H9 (cell line): ENCODE results near the gene RTTN. TPM values are rescaled to one million over a fixed set of nuclear protein-coding genes. Genes with fewer than 3 reads are reported as not detected.

Source experiments
- DNase-seq: peaks from one replicate; pipeline ENCODE4 v3.0.0-alpha.2; 2017
- H2AFZ ChIP-seq: one replicate; pipeline ENCODE4 v1.6.1; 2013; ENCODE audit warnings: mild to moderate bottlenecking, low read length, control low read depth, moderate library complexity
- H2AK5ac ChIP-seq: 2 replicates; pipeline ENCODE4 v1.6.1; 2013; ENCODE audit warnings: low read length, control low read depth, mixed read lengths; ENCODE audit not compliant: insufficient read length
- H2BK120ac ChIP-seq: one replicate; pipeline ENCODE4 v1.6.1; 2013; ENCODE audit warnings: low read depth, mild to moderate bottlenecking, low read length, control low read depth, inconsistent platforms; ENCODE audit not compliant: poor library complexity, severe bottlenecking
- H2BK12ac ChIP-seq: 2 replicates; pipeline ENCODE4 v1.6.1; 2013; ENCODE audit warnings: low read length, control low read depth, mixed read lengths, low read depth; ENCODE audit not compliant: insufficient read length
- H2BK15ac ChIP-seq: 2 replicates; pipeline ENCODE4 v1.6.1; 2013; ENCODE audit warnings: low read depth, low read length, control low read depth
- H2BK20ac ChIP-seq: one replicate; pipeline ENCODE4 v1.6.1; 2013; ENCODE audit warnings: low read depth, mild to moderate bottlenecking, low read length, control low read depth, inconsistent platforms; ENCODE audit not compliant: poor library complexity, severe bottlenecking
- H2BK5ac ChIP-seq: 2 replicates; pipeline ENCODE4 v1.6.1; 2013; ENCODE audit warnings: low read length, control low read depth, mixed read lengths; ENCODE audit not compliant: insufficient read length
- H3K14ac ChIP-seq: 2 replicates; pipeline ENCODE4 v1.6.1; 2013; ENCODE audit warnings: low read length, control low read depth; ENCODE audit not compliant: insufficient read depth
- H3K18ac ChIP-seq: 2 replicates; pipeline ENCODE4 v1.6.1; 2013; ENCODE audit warnings: low read depth, mild to moderate bottlenecking, mixed read lengths, low read length, control low read depth; ENCODE audit not compliant: insufficient read length
- H3K23ac ChIP-seq: 2 replicates; pipeline ENCODE4 v1.6.1; 2013; ENCODE audit warnings: low read length, control low read depth, mixed read lengths, low read depth; ENCODE audit not compliant: insufficient read length
- H3K23me2 ChIP-seq: 2 replicates; pipeline ENCODE4 v1.6.1; 2013; ENCODE audit warnings: low read depth, mild to moderate bottlenecking, mixed read lengths, low read length, control low read depth; ENCODE audit not compliant: insufficient read length, poor library complexity, severe bottlenecking
- H3K27ac ChIP-seq: 2 replicates; pipeline ENCODE4 v1.5.1; 2013; ENCODE audit warnings: low read length, control low read depth, mixed read lengths, low read depth; ENCODE audit not compliant: insufficient read length
- H3K27me3 ChIP-seq: 2 replicates; pipeline ENCODE4 v1.6.1; 2013; ENCODE audit warnings: low read length, control low read depth, inconsistent platforms; ENCODE audit not compliant: insufficient read depth
- H3K4ac ChIP-seq: 2 replicates; pipeline ENCODE4 v1.6.1; 2013; ENCODE audit warnings: low read depth, mild to moderate bottlenecking, control low read depth, inconsistent platforms, low read length, moderate library complexity
- H3K4me1 ChIP-seq: 2 replicates; pipeline ENCODE4 v1.6.1; 2013; ENCODE audit warnings: low read length, control low read depth, inconsistent platforms; ENCODE audit not compliant: insufficient read depth
- H3K4me2 ChIP-seq: 2 replicates; pipeline ENCODE4 v1.6.1; 2013; ENCODE audit warnings: low read length, control low read depth, mixed read lengths; ENCODE audit not compliant: insufficient read length, insufficient read depth
- H3K56ac ChIP-seq: 2 replicates; pipeline ENCODE4 v1.6.1; 2013; ENCODE audit warnings: low read depth, mild to moderate bottlenecking, mixed read lengths, low read length, control low read depth; ENCODE audit not compliant: insufficient read length
- H3K79me1 ChIP-seq: 2 replicates; pipeline ENCODE4 v1.6.1; 2013; ENCODE audit warnings: low read depth, mild to moderate bottlenecking, moderate library complexity, low read length, control low read depth, inconsistent platforms; ENCODE audit not compliant: insufficient read depth, poor library complexity, severe bottlenecking
- H3K79me2 ChIP-seq: 2 replicates; pipeline ENCODE4 v1.6.1; 2013; ENCODE audit warnings: low read length, control low read depth, inconsistent platforms; ENCODE audit not compliant: insufficient read depth
- H3K9ac ChIP-seq: 2 replicates; pipeline ENCODE4 v1.6.1; 2013; ENCODE audit warnings: low read length, control low read depth, mixed read lengths; ENCODE audit not compliant: insufficient read length; ENCODE audit errors: extremely low read depth
- H3K9me3 ChIP-seq: one replicate; pipeline ENCODE4 v1.6.1; 2013; ENCODE audit warnings: low read depth, low read length, inconsistent platforms; ENCODE audit not compliant: control insufficient read depth
- H3T11ph ChIP-seq: one replicate; pipeline ENCODE4 v1.6.1; 2013; ENCODE audit warnings: mild to moderate bottlenecking, low read length, control low read depth, inconsistent platforms
- H4K20me1 ChIP-seq: one replicate; pipeline ENCODE4 v1.6.1; 2013; ENCODE audit not compliant: control insufficient read depth, insufficient read length, insufficient read depth
- H4K5ac ChIP-seq: 2 replicates; pipeline ENCODE4 v1.6.1; 2013; ENCODE audit warnings: low read depth, mild to moderate bottlenecking, mixed read lengths, low read length, control low read depth; ENCODE audit not compliant: insufficient read length
- H4K8ac ChIP-seq: replicated peaks from 2 replicates; pipeline ENCODE4 v1.6.1; 2013; ENCODE audit warnings: low read length, control low read depth, mixed read lengths, low read depth; ENCODE audit not compliant: insufficient read length
- H4K91ac ChIP-seq: 2 replicates; pipeline ENCODE4 v1.6.1; 2013; ENCODE audit warnings: low read depth, mild to moderate bottlenecking, moderate library complexity, mixed read lengths, low read length, control low read depth; ENCODE audit not compliant: insufficient read length
- H3K27ac Mint-ChIP-seq, 3 experiments: 2 replicates in 2 of 3; 3 replicates in 1 of 3; pipeline ENCODE4 v1.8.0; 2020 to 2021; ENCODE audit warnings: mixed read lengths in 3 of 3, mild to moderate bottlenecking in 1 of 3, moderate library complexity in 1 of 3
- H3K27me3 Mint-ChIP-seq: 2 replicates; pipeline ENCODE4 v1.8.0; 2021; ENCODE audit warnings: low read depth, mild to moderate bottlenecking, moderate library complexity, mixed read lengths
- H3K36me3 Mint-ChIP-seq, 3 experiments: 2 replicates in 2 of 3; 3 replicates in 1 of 3; pipeline ENCODE4 v1.8.0; 2020 to 2021; ENCODE audit warnings: low read depth in 3 of 3, mixed read lengths in 3 of 3; ENCODE audit not compliant: insufficient read depth in 1 of 3
- H3K4me1 Mint-ChIP-seq, 2 experiments: 2 replicates each; pipeline ENCODE4 v1.8.0; 2020; ENCODE audit warnings: mixed read lengths in 2 of 2
- H3K4me3 Mint-ChIP-seq, 2 experiments: 2 replicates in 1 of 2; 3 replicates in 1 of 2; pipeline ENCODE4 v1.8.0; 2020 to 2021; ENCODE audit warnings: mild to moderate bottlenecking in 2 of 2, mixed read lengths in 2 of 2, moderate library complexity in 1 of 2
- H3K9me3 Mint-ChIP-seq, 2 experiments: 2 replicates in 1 of 2; 3 replicates in 1 of 2; pipeline ENCODE4 v1.8.0; 2020; ENCODE audit warnings: mild to moderate bottlenecking in 2 of 2, mixed read lengths in 2 of 2, moderate library complexity in 1 of 2
- CTCF ChIP-seq: fragments of 200-600 bp; sonication (generic); conservative IDR thresholded peaks from 3 replicates; pipeline ENCODE4 v1.8.0; 2021; ENCODE audit warnings: antibody characterized with exemption, mild to moderate bottlenecking
- WGBS: extraction: QIAGEN DNeasy Blood & Tissue Kit; methylation state at CpG from one replicate; pipeline ENCODE4 v1.1.7; 2013; ENCODE audit warnings: missing lambda C conversion rate, low lambda C conversion rate, mixed read lengths; ENCODE audit not compliant: insufficient read length; ENCODE audit errors: extremely low coverage; 5-methylcytosine and 5-hydroxymethylcytosine counted together
- total RNA-seq: library from RNA; stranded (reverse); gene quantifications from 2 replicates; pipeline ENCODE4 v1.2.1, GENCODE V29; 2021

The RTTN gene
- total RNA-seq, 1 experiment from 2014 or later, result 17.6 TPM

- H3K9me3 ChIP-seq, result peaks cover 7% of the 10 kb centered on the region
- no peak overlapping the region for H3K4me2 ChIP-seq
- H2AK5ac ChIP-seq, result no peak overlapping the region
- peaks cover 12 to 20% of the 10 kb centered on the region in 2 experiments for H3K9me3 Mint-ChIP-seq
- no CpG with 5 or more reads among the region's 3 CpGs for WGBS
- H3K27me3 ChIP-seq, result no peaks in the 10 kb centered on the region
- no peak overlapping the region for H3K27ac ChIP-seq
- no peak overlapping the region for H3T11ph ChIP-seq
- H4K20me1 ChIP-seq, result no peaks in the 10 kb centered on the region
- H4K5ac ChIP-seq, result no peak overlapping the region
- no peaks in the 10 kb centered on the region for H3K79me2 ChIP-seq
- H3K36me3 Mint-ChIP-seq, result peaks cover 0 to 15% (median 0%) of the 10 kb centered on the region in 3 experiments; a peak in 4 of 7 replicates
- no peak overlapping the region for H3K23ac ChIP-seq
- H3K18ac ChIP-seq, result no peak overlapping the region
- H3K27ac Mint-ChIP-seq, result no peak overlapping the region
- H4K91ac ChIP-seq, result no peak overlapping the region
- H3K27me3 Mint-ChIP-seq, result peaks cover 18% of the 10 kb centered on the region
- no peak overlapping the region for H2BK120ac ChIP-seq
- no peak overlapping the region for H3K56ac ChIP-seq
- H3K4me1 ChIP-seq, result no peaks in the 10 kb centered on the region
- H3K79me1 ChIP-seq, result no peaks in the 10 kb centered on the region
- H2BK12ac ChIP-seq, result no peak overlapping the region
- H2AFZ ChIP-seq, result no peak overlapping the region
- no peak overlapping the region for H3K14ac ChIP-seq
- H3K4ac ChIP-seq, result no peak overlapping the region
- no peak overlapping the region for H2BK20ac ChIP-seq
- no peak for TF ChIP-seq CTCF
- no peaks in the 10 kb centered on the region for H3K23me2 ChIP-seq
- H3K4me1 Mint-ChIP-seq, result no peaks in the 10 kb centered on the region
- no peak overlapping the region for H3K9ac ChIP-seq
- H4K8ac ChIP-seq, result no peak overlapping the region
- no peak overlapping the region for H2BK15ac ChIP-seq
- no peak overlapping the region for H2BK5ac ChIP-seq
- no peak overlapping the region for H3K4me3 Mint-ChIP-seq
- DNase-seq, result no peak
Observed at GRCh38 chr18:70227438-70227837, 22.0 kb upstream of the RTTN start.
